Psoas muscle (tissue), 8 donors: Measurements from ENCODE around the gene ACTC1. TPM values are rescaled to one million over a fixed set of nuclear protein-coding genes. Genes with fewer than 3 reads are reported as not detected.
A peak's percentile ranks its signal among the peaks of the same experiment; 100 is the strongest.

Experiments used
- ATAC-seq, 4 donors: fragments of 200-7000 bp; cut with Tn5 transposase; one replicate each; pipeline ENCODE4 v1.9.1; 2020; ENCODE audit warnings: moderate library complexity in 3 of 4, mild to moderate bottlenecking in 2 of 4
- DNase-seq, 2 donors: peaks; one replicate each; pipeline ENCODE4 v3.0.0-alpha.2; 2020
- H3K27ac ChIP-seq: fragments of 200-600 bp; one replicate; pipeline ENCODE4 v1.8.0; 2022
- H3K27me3 ChIP-seq, 3 donors: fragments of 200-600 bp in 1 of 3; one replicate each; pipeline versions ENCODE4 v1.6.1 to v1.8.0; 2013 to 2022; ENCODE audit warnings: low read length in 2 of 3, mild to moderate bottlenecking in 2 of 3, moderate library complexity in 1 of 3; ENCODE audit not compliant: insufficient read depth in 3 of 3
- H3K36me3 ChIP-seq, 2 donors: fragments of 200-600 bp in 1 of 2; one replicate each; pipeline versions ENCODE4 v1.6.1 to v1.8.0; 2013 to 2022; ENCODE audit warnings: low read depth in 1 of 2, mild to moderate bottlenecking in 1 of 2, moderate library complexity in 1 of 2; ENCODE audit not compliant: insufficient read depth in 1 of 2
- H3K4me1 ChIP-seq: fragments of 200-600 bp; one replicate; pipeline ENCODE4 v1.8.0; 2022
- H3K4me3 ChIP-seq: fragments of 200-600 bp; one replicate; pipeline ENCODE4 v1.8.0; 2022; ENCODE audit warnings: mild to moderate bottlenecking
- H3K9me3 ChIP-seq: fragments of 200-600 bp; one replicate; pipeline ENCODE4 v1.8.0; 2022
- CTCF ChIP-seq: fragments of 200-600 bp; IDR thresholded peaks from one replicate; pipeline ENCODE4 v1.8.0; 2022; ENCODE audit warnings: antibody characterized with exemption
- WGBS, 3 donors: extraction: QIAGEN DNeasy Blood & Tissue Kit; methylation state at CpG; one replicate each; pipeline versions ENCODE4 v1.1.6 to v1.1.7; 2013; 5-methylcytosine and 5-hydroxymethylcytosine counted together
- intact Hi-C, 2 donors: fragments of 100-400 bp; cut with DNase I; formaldehyde crosslinking; loops; one replicate each; pipeline versions ENCODE4 v1.11.0 to v1.14.2; 2022
- polyA plus RNA-seq, 3 donors: library from polyadenylated mRNA; stranded (reverse); fragments of 200-250 nt; gene quantifications; one replicate each; pipeline ENCODE4 v1.2.3, GENCODE V29; 2013
- total RNA-seq, 4 donors: library from RNA; stranded (reverse); fragmentation: NEBNext Ultra II Directional in 2 of 4; extraction: Animal tissue kit (Norgen Biotek cat#: 25700) in 2 of 4; gene quantifications; one replicate each; pipeline versions ENCODE4 v1.2.1 to v1.2.4, GENCODE V29; 2021 to 2023
- donor health status: healthy with polysubstance abuse.
- donor health status: DM: no; HTN: no; CAD: no; lungs with moderate emphysema.
- donor health status: Bipolar disorder and iron deficiency.
- donor health status: healthy.
- donor health status: DM: yes; HTN: yes; CAD: no.
- donor health status: DM: no; HTN: no; CAD: no.
- donor health status: DM: no; HTN: no; CAD: no.
- donor health status: DM: yes; HTN: yes; CAD: no.

The ACTC1 gene
- total and polyA plus RNA-seq, 7 donors: 33.5 to 3,379 (median 644) TPM

DNA sequence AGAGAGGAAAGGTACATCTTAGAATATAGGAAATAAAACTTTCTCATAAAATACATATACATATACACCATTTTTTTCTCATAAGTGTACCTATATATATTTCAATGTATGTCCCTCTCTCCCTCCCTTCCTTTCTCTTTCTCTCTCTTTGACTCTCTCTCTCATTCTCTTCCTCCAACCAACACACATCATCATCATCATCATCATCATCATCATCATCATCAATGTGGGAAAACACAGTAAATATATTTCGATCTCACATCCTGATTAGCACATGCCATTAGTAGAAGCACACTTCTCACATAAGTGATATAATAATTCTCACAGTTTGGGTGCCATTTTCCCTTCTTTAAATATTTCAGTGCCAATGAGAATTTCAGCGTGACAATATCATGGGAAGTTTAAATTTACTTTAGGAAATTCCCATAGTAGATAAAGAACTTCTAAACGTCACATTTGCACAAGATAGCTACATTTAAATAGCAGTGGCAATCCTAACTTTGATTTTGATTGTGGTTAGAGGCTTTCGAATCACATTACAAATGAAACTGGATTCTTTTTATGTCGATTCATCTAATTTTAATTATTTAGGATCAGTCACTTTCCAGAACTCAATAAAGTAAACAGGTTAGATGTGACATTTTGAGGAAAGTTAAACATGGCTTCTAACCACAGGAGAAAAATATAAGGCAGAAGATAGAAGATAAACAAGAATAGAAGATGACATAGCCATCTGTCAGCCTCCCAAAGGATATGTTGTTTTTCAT lies 33.0 kb upstream of the ACTC1 start:
- Histone ChIP-seq H3K27me3 (no peaks in the 10 kb centered on the region), H3K36me3 (no peaks in the 10 kb centered on the region), H3K27ac (no peak overlapping the region), H3K9me3 (no peaks in the 10 kb centered on the region), H3K4me3 (no peak overlapping the region), H3K4me1 (no peaks in the 10 kb centered on the region)
- TF ChIP-seq CTCF: no peak
- no peak for ATAC-seq
- 80 to 82% (median 81%) methylated on average over 5 of the region's 5 CpGs for WGBS, 3 donors
- no peak for DNase-seq
- intact Hi-C loops: no loop called here

DNA sequence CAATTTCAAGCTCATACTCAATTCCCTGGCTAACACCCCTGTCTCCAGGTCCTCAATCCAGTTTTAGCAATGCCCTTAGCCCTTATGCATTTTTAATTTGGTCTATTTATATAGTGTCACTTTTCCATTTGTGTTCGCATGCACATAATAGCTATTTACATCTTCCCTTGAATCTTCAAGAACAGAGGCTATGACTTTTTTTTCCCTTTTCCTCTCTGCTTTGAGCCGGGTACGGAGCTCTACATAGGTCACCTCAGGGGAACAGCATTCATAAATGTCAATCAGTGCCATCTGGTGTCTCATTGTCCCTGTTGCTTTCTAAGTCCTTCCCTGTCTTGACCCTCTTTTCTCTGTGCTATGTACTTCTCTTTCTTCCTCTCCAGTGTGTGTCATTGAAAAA lies 26.5 kb upstream of the ACTC1 start:
- Histone ChIP-seq H3K9me3 (no peaks in the 10 kb centered on the region), H3K27ac (no peak overlapping the region), H3K4me1 (no peaks in the 10 kb centered on the region), H3K4me3 (no peak overlapping the region), H3K36me3 (no peaks in the 10 kb centered on the region), H3K27me3 (no peaks in the 10 kb centered on the region)
- intact Hi-C loops: no loop called here
- WGBS, 3 donors: 41 to 51% (median 47%) methylated on average over 3 of the region's 3 CpGs
- no peak for TF ChIP-seq CTCF
- DNase-seq (no peak), ATAC-seq (peak in 2 of 4 donors; percentile 55 to 58)

GRCh38 chr15:34820110-34820509 lies 24.8 kb upstream of the ACTC1 start:
- Histone ChIP-seq H3K4me1 (no peaks in the 10 kb centered on the region), H3K36me3 (no peaks in the 10 kb centered on the region), H3K27ac (no peak overlapping the region), H3K4me3 (no peak overlapping the region), H3K27me3 (no peaks in the 10 kb centered on the region), H3K9me3 (no peaks in the 10 kb centered on the region)
- TF ChIP-seq CTCF: no peak
- DNase-seq (no peak), ATAC-seq (no peak)
- intact Hi-C loops: no loop called here
- 82 to 86% (median 86%) methylated on average over 5 of the region's 5 CpGs for WGBS, 3 donors

DNA sequence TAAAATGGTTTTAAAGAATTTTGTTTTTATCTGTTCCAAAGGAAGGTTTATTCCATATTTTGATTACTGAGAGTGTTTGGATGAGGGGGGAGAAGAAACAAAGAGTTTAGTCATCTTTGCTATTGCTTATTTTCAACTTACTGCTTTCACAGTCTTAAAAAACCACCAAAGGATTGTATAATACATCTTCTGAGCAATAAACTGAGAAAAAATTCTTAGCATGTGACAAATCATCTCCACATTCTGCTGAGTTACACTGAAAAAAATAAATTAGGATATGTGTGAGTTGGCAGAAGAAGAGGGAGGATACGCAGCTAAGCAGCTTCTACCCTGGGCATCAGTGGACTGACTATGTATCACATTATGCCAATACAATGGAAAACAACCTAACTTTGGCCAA lies 23.2 kb upstream of the ACTC1 start:
- no peak for TF ChIP-seq CTCF
- Histone ChIP-seq H3K36me3 (no peaks in the 10 kb centered on the region), H3K4me1 (no peaks in the 10 kb centered on the region), H3K27me3 (no peaks in the 10 kb centered on the region), H3K9me3 (no peaks in the 10 kb centered on the region), H3K27ac (no peak overlapping the region), H3K4me3 (no peak overlapping the region)
- intact Hi-C loops: no loop called here
- ATAC-seq (no peak), DNase-seq (no peak)
- WGBS, 3 donors: 94 to 96% (median 95%) methylated on average over 1 of the region's 1 CpG

DNA sequence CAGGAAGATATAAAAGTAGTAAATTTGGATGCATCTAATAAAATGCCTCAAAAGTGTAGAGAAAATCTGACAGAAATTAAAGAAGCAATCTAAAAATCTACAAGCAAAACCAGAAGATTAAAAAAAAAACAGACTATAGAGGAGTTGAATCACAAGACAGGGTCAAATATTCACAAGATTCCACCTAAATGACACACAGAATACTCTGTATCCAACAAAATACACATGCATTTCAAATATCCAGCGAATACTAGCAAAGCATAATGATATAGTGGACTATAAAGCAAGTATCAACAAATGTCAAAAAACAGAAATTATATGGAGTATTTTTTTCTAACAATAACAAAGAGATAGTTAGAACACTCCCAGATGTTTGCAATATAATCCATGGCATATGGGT lies 20.5 kb upstream of the ACTC1 start:
- no peak for ATAC-seq
- no peak for DNase-seq
- intact Hi-C loops: no loop called here
- Histone ChIP-seq H3K36me3 (no peaks in the 10 kb centered on the region), H3K9me3 (no peaks in the 10 kb centered on the region), H3K27me3 (no peaks in the 10 kb centered on the region), H3K4me1 (peaks cover 2% of the 10 kb centered on the region), H3K27ac (no peak overlapping the region), H3K4me3 (no peak overlapping the region)
- 71 to 86% (median 82%) methylated on average over 1 of the region's 1 CpG for WGBS, 3 donors
- TF ChIP-seq CTCF: no peak
